VCaP (cell line): ENCODE results near the gene ANO4.
A peak's percentile ranks its signal among the peaks of the same experiment; 100 is the strongest.
"Not testable (repeated sequence)": the region's sequence is repeated elsewhere in the genome, so short reads cannot be mapped to it uniquely, and the experiment has no call there.

Source experiments
- H3K27ac ChIP-seq: fragments of 450-650 bp; 2 replicates; pipeline ENCODE4 v1.5.1; 2017
- CTCF ChIP-seq: fragments of 450-650 bp; conservative IDR thresholded peaks from 2 replicates; pipeline ENCODE4 v1.5.1; 2017; ENCODE audit warnings: mild to moderate bottlenecking, moderate library complexity

Gene ANO4

GRCh38 chr12:101045486-101046464, 251.2 kb downstream of the ANO4 start:
- peak overlapping the region; percentile 70; the same call in 1 of the 2 replicates for H3K27ac ChIP-seq
- TF ChIP-seq CTCF: no peak

GRCh38 chr12:101047652-101048051, 253.1 kb downstream of the ANO4 start:
- TF ChIP-seq CTCF: no peak
- peak overlapping the region; percentile 70 for H3K27ac ChIP-seq

- no peak overlapping the region for H3K27ac ChIP-seq
- TF ChIP-seq CTCF: no peak
Observed at GRCh38 chr12:101050631-101051030, 256.1 kb downstream of the ANO4 start.

GRCh38 chr12:101051151-101051550, 256.6 kb downstream of the ANO4 start:
- no peak overlapping the region for H3K27ac ChIP-seq
- TF ChIP-seq CTCF: no peak

GRCh38 chr12:101051901-101052550, 257.4 kb downstream of the ANO4 start:
- TF ChIP-seq CTCF: no peak
- no peak overlapping the region for H3K27ac ChIP-seq

GRCh38 chr12:101053203-101053602, 258.6 kb downstream of the ANO4 start:
- H3K27ac ChIP-seq: no peak overlapping the region
- no peak for TF ChIP-seq CTCF

GRCh38 chr12:101055940-101056339, 261.4 kb downstream of the ANO4 start:
- H3K27ac ChIP-seq: no peak overlapping the region
- TF ChIP-seq CTCF: no peak

- H3K27ac ChIP-seq: not testable (repeated sequence)
Observed at GRCh38 chr12:101062508-101062907, 267.9 kb downstream of the ANO4 start.
